ENCODE measurements around the gene CLK1. TPM values are rescaled to one million over a fixed set of nuclear protein-coding genes. Genes with fewer than 3 reads are reported as not detected.

CLK1 gene
- total and polyA plus RNA-seq, 2 of the 13 experiments (the other 11 are each of a cell fraction or from before 2014, with no cell fraction given): 66.6 to 101 TPM

DNA sequence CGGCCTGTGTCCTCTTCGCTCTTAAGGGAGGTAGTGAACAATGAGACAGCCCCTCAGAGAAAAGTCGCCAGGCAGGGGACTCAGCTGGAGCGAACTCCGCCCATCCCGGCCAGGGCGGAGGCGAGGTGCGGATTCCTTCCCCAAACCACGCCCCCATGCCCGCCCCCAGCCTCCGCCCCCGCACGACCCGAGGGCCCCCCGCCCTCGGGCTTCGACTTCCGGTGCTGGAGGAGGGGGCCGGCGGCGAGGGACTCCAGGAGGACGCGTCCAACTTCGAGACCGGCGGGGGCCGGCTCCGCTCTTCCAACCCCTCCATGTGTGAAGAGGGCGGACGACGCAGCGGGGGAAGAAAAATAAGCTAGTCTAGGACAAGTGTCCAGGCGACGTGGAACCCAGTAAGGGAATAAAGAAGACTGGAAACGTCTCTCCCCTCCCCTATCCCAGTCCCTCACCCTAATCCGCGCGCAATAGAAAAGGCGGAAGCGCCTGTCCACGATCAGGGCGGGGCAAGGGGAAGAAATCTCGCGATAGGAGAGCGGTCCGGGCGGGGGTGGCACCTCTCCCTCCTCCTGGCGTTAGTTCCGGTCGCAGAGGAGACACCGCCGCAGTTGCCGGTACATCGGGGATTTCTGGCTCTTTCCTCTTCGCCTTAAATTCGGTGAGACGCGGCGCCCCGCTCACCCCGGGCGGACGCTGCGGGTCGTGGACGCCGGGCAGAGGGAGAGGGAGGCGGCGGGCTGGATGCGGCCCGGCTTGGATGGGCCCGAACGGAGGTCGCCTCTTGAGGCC is 52.9 kb downstream of the CLK1 start, which contains the start of gene BZW1 (continued):
- TF ChIP-seq SMAD9 (CRISPR knock-in tag; IDR thresholded peaks at IDR 0.05) (peak; percentile 85; the same call in 1 of the 2 replicates), ZNF646 (CRISPR knock-in tag; IDR thresholded peaks at IDR 0.05) (no peak), ZNF503 (CRISPR knock-in tag; IDR thresholded peaks at IDR 0.05) (no peak), ASH2L (IDR thresholded peaks at IDR 0.05; ENCODE audit: insufficient read length, low read depth, low read length) (peak; percentile 94), ZNF737 (CRISPR knock-in tag; IDR thresholded peaks at IDR 0.05; ENCODE audit: borderline replicate concordance) (no peak; the same call in 1 of the 2 replicates), ZBTB7A (CRISPR knock-in tag; IDR thresholded peaks at IDR 0.05) (no peak), XRCC5 (optimal IDR thresholded peaks at IDR 0.05; ENCODE audit: low read length) (peak; percentile 45), PHF21A (CRISPR knock-in tag; IDR thresholded peaks at IDR 0.05) (0 out of 2 replicates have a peak, but pooled peaks have one; percentile 31), IRF9 (CRISPR knock-in tag; IDR thresholded peaks at IDR 0.05; ENCODE audit: borderline replicate concordance) (no peak; the same call in 1 of the 2 replicates), FOXK2 (IDR thresholded peaks at IDR 0.05) (peak; percentile 99), CCAR2 (optimal IDR thresholded peaks at IDR 0.05; ENCODE audit: low read depth, low read length) (peak; percentile 47), CEBPB (IDR thresholded peaks at IDR 0.05; ENCODE audit: borderline replicate concordance, low read depth, low read length) (no peak), SUZ12 (IDR thresholded peaks at IDR 0.05; ENCODE audit: low read depth, low read length) (no peak), SATB2 (CRISPR knock-in tag; IDR thresholded peaks at IDR 0.05) (0 out of 2 replicates have a peak, but pooled peaks have one; percentile 77), ZNF292 (CRISPR knock-in tag; IDR thresholded peaks at IDR 0.05; ENCODE audit: borderline replicate concordance, low read depth) (no peak), MXD1 (CRISPR knock-in tag; IDR thresholded peaks at IDR 0.05) (peak; percentile 87)
- TF ChIP-seq, protein P1, sequence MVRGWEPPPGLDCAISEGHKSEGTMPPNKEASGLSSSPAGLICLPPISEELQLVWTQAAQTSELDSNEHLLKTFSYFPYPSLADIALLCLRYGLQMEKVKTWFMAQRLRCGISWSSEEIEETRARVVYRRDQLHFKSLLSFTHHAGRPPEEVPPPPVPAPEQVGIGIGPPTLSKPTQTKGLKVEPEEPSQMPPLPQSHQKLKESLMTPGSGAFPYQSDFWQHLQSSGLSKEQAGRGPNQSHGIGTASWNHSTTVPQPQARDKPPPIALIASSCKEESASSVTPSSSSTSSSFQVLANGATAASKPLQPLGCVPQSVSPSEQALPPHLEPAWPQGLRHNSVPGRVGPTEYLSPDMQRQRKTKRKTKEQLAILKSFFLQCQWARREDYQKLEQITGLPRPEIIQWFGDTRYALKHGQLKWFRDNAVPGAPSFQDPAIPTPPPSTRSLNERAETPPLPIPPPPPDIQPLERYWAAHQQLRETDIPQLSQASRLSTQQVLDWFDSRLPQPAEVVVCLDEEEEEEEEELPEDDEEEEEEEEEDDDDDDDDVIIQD (CRISPR knock-in tag; IDR thresholded peaks at IDR 0.05; ENCODE audit: low read depth): peak; percentile 39; the same call in 1 of the 2 replicates
